GM21576 (cell line): Measurements from ENCODE around the gene AGPAT2.

Source experiments
- ATAC-seq: cut with Tn5 transposase; IDR thresholded peaks from one replicate; pipeline ENCODE4 v1.9.1; 2021; ENCODE audit warnings: mild to moderate bottlenecking, moderate library complexity; ENCODE audit not compliant: unreplicated experiment

The AGPAT2 gene

DNA sequence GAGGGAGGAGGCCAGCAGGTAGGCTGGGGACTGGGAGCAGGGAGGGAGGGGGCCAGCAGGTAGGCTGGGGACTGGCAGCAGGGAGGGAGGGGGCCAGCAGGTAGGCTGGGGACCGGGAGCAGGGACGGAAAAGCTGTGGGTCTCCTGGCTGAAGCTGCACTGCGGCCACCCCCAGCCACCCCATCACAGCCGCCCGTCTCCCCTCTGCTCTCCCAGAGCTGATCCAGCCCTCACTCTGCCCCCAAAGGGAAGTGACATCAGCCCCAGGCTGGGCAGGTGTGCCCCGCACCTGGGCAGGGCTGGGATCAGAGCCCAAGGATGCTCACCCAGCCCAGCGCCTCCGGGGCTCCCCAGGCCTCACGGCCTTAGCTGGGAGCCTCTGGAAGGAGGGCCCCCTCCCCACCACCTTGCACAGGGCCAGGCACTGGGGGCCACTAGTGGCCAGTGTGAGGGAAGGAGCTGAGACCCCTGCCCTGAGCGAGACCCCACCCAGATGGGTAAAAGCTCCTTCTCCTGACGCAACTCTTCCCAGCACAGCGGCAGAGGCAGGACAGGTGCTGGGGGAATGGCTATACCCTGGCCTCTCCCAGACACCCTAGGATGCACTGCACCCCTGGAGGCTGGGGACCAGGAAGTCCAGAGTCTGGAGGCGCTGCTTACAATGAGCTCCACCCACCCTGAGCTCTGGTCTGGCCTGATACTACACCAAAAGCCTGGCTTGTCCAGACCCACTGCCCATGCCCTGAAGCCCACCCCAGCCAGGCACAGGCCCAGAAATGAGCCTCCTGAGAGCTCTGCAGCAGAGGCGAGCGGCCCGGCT, 11.6 kb downstream of the AGPAT2 start:
- no peak for ATAC-seq

- ATAC-seq: no peak
Measured at GRCh38 chr9:136674786-136675349, 12.4 kb downstream of the AGPAT2 start.

GRCh38 chr9:136673975-136674785, 13.1 kb downstream of the AGPAT2 start:
- ATAC-seq: no peak

GRCh38 chr9:136673088-136673974, 13.9 kb downstream of the AGPAT2 start:
- ATAC-seq: no peak

GRCh38 chr9:136672431-136673087, 14.7 kb downstream of the AGPAT2 start:
- no peak for ATAC-seq

DNA sequence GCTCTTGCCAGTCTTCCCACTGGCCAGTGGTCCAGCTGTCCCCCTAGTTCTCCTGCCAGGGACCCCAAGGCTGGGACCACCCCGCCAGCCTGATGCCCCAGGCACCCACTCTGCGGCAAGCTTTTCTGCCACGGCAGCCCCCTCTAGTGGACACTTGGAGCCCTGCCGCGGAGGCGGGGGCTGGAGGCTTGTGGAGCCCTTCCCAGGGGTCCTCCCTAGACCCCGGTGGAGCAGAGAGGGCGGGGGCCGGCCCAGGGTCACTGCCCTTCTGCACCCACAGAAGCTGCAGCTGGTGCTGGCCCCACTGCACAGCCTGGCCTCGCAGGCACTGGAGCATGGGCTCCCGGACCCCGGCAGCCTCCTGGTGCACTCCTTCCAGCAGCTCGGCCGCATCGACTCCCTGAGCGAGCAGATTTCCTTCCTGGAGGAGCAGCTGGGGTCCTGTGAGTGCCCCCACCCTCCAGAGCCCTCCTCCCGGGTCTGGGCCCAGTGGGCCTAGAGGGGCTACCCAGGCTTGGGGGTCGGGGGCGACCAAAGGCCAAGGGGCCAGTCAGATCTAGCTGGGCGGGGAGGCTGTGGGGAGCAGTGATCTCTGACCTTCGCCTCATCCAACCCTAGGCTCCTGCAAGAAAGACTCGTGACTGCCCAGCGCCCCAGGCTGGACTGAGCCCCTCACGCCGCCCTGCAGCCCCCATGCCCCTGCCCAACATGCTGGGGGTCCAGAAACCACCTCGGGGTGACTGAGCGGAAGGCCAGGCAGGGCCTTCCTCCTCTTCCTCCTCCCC, 15.4 kb downstream of the AGPAT2 start:
- no peak for ATAC-seq

- ATAC-seq: no peak
Measured at GRCh38 chr9:136671254-136671614, 16.0 kb downstream of the AGPAT2 start.

GRCh38 chr9:136670576-136671253, 16.5 kb downstream of the AGPAT2 start:
- no peak for ATAC-seq

GRCh38 chr9:136669791-136670464, 17.3 kb downstream of the AGPAT2 start:
- ATAC-seq: no peak

- no peak for ATAC-seq
Measured at GRCh38 chr9:136668983-136669790, 18.1 kb downstream of the AGPAT2 start.

GRCh38 chr9:136667940-136668760, 19.1 kb downstream of the AGPAT2 start:
- ATAC-seq: no peak

GRCh38 chr9:136667214-136667939, 19.9 kb downstream of the AGPAT2 start:
- ATAC-seq: no peak

DNA sequence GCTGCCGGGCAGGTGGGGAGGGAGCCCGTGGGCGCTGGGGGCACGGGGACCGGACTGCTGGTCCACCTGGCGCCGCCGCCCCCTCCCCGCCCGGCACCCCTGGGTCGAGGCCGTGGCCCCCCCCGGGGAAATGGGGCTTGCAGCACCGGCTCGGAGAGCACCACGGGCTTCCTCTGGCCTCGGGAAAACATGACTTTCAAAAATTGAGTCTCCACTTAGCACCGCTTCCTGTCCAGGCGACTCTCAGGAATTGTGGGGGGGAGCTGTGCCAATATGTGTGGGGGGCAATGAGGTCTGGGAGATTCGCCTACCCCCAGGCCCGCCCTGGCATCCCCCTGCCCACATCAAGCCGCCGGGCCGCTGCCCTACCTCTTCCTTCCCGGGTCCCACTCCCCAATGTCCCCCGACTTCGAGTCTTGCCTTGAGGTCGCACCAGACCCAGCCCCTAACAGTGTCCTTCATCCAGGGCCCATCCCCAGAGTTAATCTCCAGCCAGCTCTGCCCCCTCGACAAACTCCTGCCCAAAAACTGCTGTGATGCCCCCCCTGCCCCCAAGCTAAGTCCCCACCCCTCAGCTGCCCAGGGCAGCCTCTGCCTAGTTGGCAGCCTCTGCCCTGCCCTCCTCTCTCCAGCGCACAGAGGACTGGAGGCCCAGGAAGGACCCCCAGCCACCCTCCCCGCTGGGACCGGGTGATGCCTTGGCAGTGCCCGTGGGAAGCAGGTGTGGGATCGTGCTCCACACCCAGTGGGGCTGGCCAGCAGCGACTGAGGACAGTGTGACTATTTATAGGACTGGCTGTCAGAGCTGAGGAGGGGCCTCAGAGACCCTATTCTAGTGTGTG, 20.7 kb downstream of the AGPAT2 start:
- no peak for ATAC-seq

DNA sequence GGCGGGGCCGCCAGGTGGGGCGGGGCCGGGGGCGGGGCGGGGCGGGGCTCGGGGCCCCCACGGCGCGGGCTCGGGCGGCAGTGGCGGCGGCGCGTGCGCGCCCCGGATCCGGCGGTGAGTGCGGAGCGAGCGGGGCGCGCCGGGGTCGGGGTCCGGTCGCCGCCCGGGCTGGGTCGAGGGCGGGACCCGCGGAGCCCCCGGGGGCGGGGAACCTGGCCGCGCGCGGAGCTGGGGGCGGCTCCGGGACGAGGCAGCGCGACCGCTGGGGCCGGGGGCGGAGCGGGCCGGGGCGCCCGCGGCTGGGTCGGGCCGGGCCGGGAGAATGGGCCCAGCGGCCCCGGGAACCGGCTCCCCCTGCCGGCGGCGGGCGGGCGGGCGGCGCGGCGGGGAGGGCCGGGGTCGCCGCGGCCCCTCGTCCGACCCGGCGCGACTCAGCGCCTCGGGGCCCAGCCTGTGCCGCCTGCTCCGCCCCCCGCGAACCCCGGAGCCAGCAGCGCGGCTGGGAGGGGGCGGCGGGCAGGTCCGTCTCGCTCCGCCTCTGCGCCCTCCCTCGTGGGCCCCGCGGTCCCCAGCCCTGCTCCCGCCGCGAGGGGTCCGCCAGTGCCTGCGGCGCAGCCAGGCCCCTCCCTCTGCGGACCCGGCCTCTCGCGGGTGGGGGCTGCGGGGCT, 21.4 kb downstream of the AGPAT2 start:
- ATAC-seq: no peak
